ENCODE measurements around the gene NUAK2. TPM values are rescaled to one million over a fixed set of nuclear protein-coding genes. Genes with fewer than 3 reads are reported as not detected.

NUAK2 gene
- total and polyA plus RNA-seq, 2 of the 8 experiments (the other 6 are each of a cell fraction or from before 2014, with no cell fraction given): 9.4 to 12.9 TPM

- Histone ChIP-seq H2AFZ (ENCODE audit: low read length) (peak overlapping the region; percentile 47), H3K27me3 (replicated peaks in 1 of 4; ENCODE audit: control insufficient read depth in 3 of 4, extremely low read depth in 1 of 4, insufficient read depth in 3 of 4, low read length in 3 of 4) (no peaks in the 10 kb centered on the region), H4K8ac (ENCODE audit: extremely low read depth, insufficient read depth, low read length) (no peak overlapping the region), H2BK20ac (ENCODE audit: low read length) (peak overlapping the region; percentile 64; the same call in 1 of the 2 replicates), H3K4me3 (ENCODE audit: extremely low read depth in 1 of 4, insufficient read depth in 2 of 4, low read depth in 3 of 4, low read length in 4 of 4) (no peak overlapping the region), H2BK5ac (ENCODE audit: low read depth, low read length) (peak overlapping the region; percentile 67; the same call in 1 of the 2 replicates), H3K14ac (ENCODE audit: insufficient read length) (no peak overlapping the region), H3K23me2 (ENCODE audit: low read depth, low read length) (peaks cover 6% of the 10 kb centered on the region), H3K79me2 (ENCODE audit: control insufficient read depth in 1 of 2, insufficient read depth in 2 of 2, low read length in 2 of 2) (peaks cover 0 to 7% of the 10 kb centered on the region in 2 experiments; a peak in 2 of 4 replicates), H4K20me1 (replicated peaks in 1 of 2; ENCODE audit: control insufficient read depth in 1 of 2, insufficient read depth in 2 of 2, low read length in 2 of 2) (peaks cover 6% of the 10 kb centered on the region in 2 experiments), H3K4me1 (replicated peaks in 1 of 4; ENCODE audit: control insufficient read depth in 3 of 4, insufficient read depth in 4 of 4, low read length in 3 of 4) (peaks cover 5 to 16% (median 9%) of the 10 kb centered on the region in 4 experiments), H3K36me3 (ENCODE audit: control insufficient read depth in 2 of 4, insufficient read depth in 4 of 4, low read length in 3 of 4) (no peaks in the 10 kb centered on the region), H3K23ac (ENCODE audit: insufficient read length) (no peak overlapping the region), H3K79me1 (ENCODE audit: low read depth, low read length) (peaks cover 1% of the 10 kb centered on the region; the same call in 1 of the 2 replicates), H2BK15ac (ENCODE audit: low read length) (peak overlapping the region; percentile 67), H3K4me2 (ENCODE audit: insufficient read depth in 1 of 2, low read depth in 2 of 2, low read length in 2 of 2) (no peak overlapping the region), H3K56ac (replicated peaks; ENCODE audit: insufficient read length, low read depth, low read length) (no peak overlapping the region), H4K5ac (ENCODE audit: insufficient read length, low read depth, low read length) (peak overlapping the region; percentile 35), H3K27ac (ENCODE audit: low read depth, low read length) (peak overlapping the region; percentile 32; the same call in 1 of the 2 replicates), H3K9me3 (ENCODE audit: insufficient read depth in 2 of 2, low read depth in 1 of 2, low read length in 1 of 2) (no peaks in the 10 kb centered on the region), H2AK5ac (ENCODE audit: low read depth, low read length) (no peak overlapping the region), H2BK120ac (replicated peaks; ENCODE audit: low read depth, low read length) (peak overlapping the region; percentile 38), H2BK12ac (ENCODE audit: low read depth, low read length) (peak overlapping the region; percentile 90), H3K9ac (replicated peaks in 1 of 4; ENCODE audit: extremely low read depth in 1 of 4, low read depth in 3 of 4, low read length in 3 of 4) (no peak overlapping the region), H3K4ac (replicated peaks; ENCODE audit: insufficient read length, low read depth, low read length) (peak overlapping the region; percentile 42), H4K91ac (replicated peaks; ENCODE audit: insufficient read length, low read length) (peak overlapping the region; percentile 85), H3K18ac (ENCODE audit: extremely low read depth, low read length) (peak overlapping the region; percentile 86)
- FAIRE-seq (peak; percentile 77), DNase-seq (ENCODE audit: low read depth in 1 of 2, low spot score in 2 of 2) (peak; percentile 67 to 87)
- POLR2A ChIA-PET (ENCODE audit: partially characterized antibody): interaction anchor here (0.7 to 11.0 kb wide), 11 partner anchors 11 to 99 kb away, joined by 3 to 134 read pairs (median 9); no protein-coding TSS in a partner anchor
- CTCF ChIA-PET (ENCODE audit: partially characterized antibody): interaction anchor here (0.9 to 67.1 kb wide), 37 partner anchors 8 to 402 kb away, joined by 3 to 2424 read pairs (median 4); partner anchors contain the start of genes BLACAT1 and KLHDC8A
- 55% methylated on average over 6 of the region's 6 CpGs; no CpG with 5 or more reads in 1 of the 2 experiments for WGBS, 2 experiments (ENCODE audit: extremely low coverage in 1 of 2, insufficient coverage in 1 of 2, insufficient read length in 1 of 2, insufficient replicate concordance in 2 of 2, low coverage in 1 of 2, low lambda C conversion rate in 2 of 2, missing lambda C conversion rate in 1 of 2)
- TF ChIP-seq TCF12 (IDR thresholded peaks at IDR 0.05; ENCODE audit: low read depth, low read length): 0 out of 2 replicates have a peak, but pooled peaks have one; percentile 47
- peak in 1 of 2 experiments; percentile 49; a peak in 1 of 3 replicates for TF ChIP-seq EP300 (IDR thresholded peaks at IDR 0.05; ENCODE audit: borderline replicate concordance in 1 of 2, low read depth in 2 of 2, low read length in 2 of 2)
- no peak for TF ChIP-seq BCL11A (IDR thresholded peaks at IDR 0.05; ENCODE audit: low read depth in 2 of 2, low read length in 2 of 2)
- TF ChIP-seq MAX (IDR thresholded peaks at IDR 0.05): 0 out of 2 replicates have a peak, but pooled peaks have one; percentile 21
- TF ChIP-seq EZH2 (IDR thresholded peaks at IDR 0.05; ENCODE audit: low read depth, low read length, severe bottlenecking): no peak
- TF ChIP-seq SP1 (IDR thresholded peaks at IDR 0.05; ENCODE audit: low read depth, low read length): peak; percentile 51; the same call in 1 of the 2 replicates
- TF ChIP-seq ATF3 (IDR thresholded peaks at IDR 0.05; ENCODE audit: insufficient read depth, low read depth, low read length): 0 out of 2 replicates have a peak, but pooled peaks have one; percentile 21
- TF ChIP-seq USF2 (IDR thresholded peaks at IDR 0.05; ENCODE audit: low read length): peak; percentile 69
- TF ChIP-seq CBX5 (IDR thresholded peaks at IDR 0.05; ENCODE audit: low read depth, low read length): no peak
Measured at GRCh38 chr1:205325334-205325884, 3.9 kb upstream of the NUAK2 start.
